H7 (cell line): ENCODE data around the gene HOXB7. TPM values are rescaled to one million over a fixed set of nuclear protein-coding genes. Genes with fewer than 3 reads are reported as not detected.
A peak's percentile ranks its signal among the peaks of the same experiment; 100 is the strongest.

Source experiments
- DNase-seq: peaks from one replicate; pipeline ENCODE4 v3.0.0; 2012
- H3K27me3 ChIP-seq: 2 replicates; pipeline ENCODE4 v1.6.0; 2011; ENCODE audit warnings: mild to moderate bottlenecking, low read length; ENCODE audit not compliant: control insufficient read depth, insufficient read depth
- H3K36me3 ChIP-seq: replicated peaks from 2 replicates; pipeline ENCODE4 v1.5.1; 2011; ENCODE audit warnings: low read length; ENCODE audit not compliant: control insufficient read depth, insufficient read depth
- H3K4me3 ChIP-seq: 2 replicates; pipeline ENCODE4 v1.5.1; 2011; ENCODE audit warnings: low read depth, mild to moderate bottlenecking, control low read depth, low read length, moderate library complexity; ENCODE audit not compliant: insufficient read depth
- total RNA-seq: library from RNA; depleted of rRNA; stranded (reverse); fragments of >200 nt; shearing (Covaris generic); gene quantifications from 2 replicates; pipeline ENCODE4 v1.2.3, GENCODE V29; 2014; rRNA removed

HOXB7 gene
- total RNA-seq, 1 experiment from 2014 or later, result 0.45 TPM

- Histone ChIP-seq H3K36me3 (no peaks in the 10 kb centered on the region), H3K27me3 (peaks cover 99% of the 10 kb centered on the region), H3K4me3 (no peak overlapping the region)
- DNase-seq, result peak; percentile 64
Observed at GRCh38 chr17:48561884-48562810, 48.7 kb downstream of the HOXB7 start.

- DNase-seq, result peak; percentile 61
- Histone ChIP-seq H3K27me3 (peaks cover 99% of the 10 kb centered on the region), H3K4me3 (no peak overlapping the region), H3K36me3 (no peaks in the 10 kb centered on the region)
Observed at GRCh38 chr17:48559840-48560817, 50.7 kb downstream of the HOXB7 start.

GRCh38 chr17:48559122-48559839 lies 51.5 kb downstream of the HOXB7 start:
- peaks cover 99% of the 10 kb centered on the region for H3K27me3 ChIP-seq
- H3K36me3 ChIP-seq, result no peaks in the 10 kb centered on the region
- H3K4me3 ChIP-seq, result no peak overlapping the region
- DNase-seq, result no peak

- H3K27me3 ChIP-seq, result peaks cover 99% of the 10 kb centered on the region
- DNase-seq, result no peak
- H3K4me3 ChIP-seq, result no peak overlapping the region
- H3K36me3 ChIP-seq, result no peaks in the 10 kb centered on the region
Observed at GRCh38 chr17:48558831-48559121, 52.0 kb downstream of the HOXB7 start.

GRCh38 chr17:48558057-48558830 lies 52.6 kb downstream of the HOXB7 start:
- no peaks in the 10 kb centered on the region for H3K36me3 ChIP-seq
- H3K4me3 ChIP-seq, result no peak overlapping the region
- peaks cover 99% of the 10 kb centered on the region for H3K27me3 ChIP-seq
- DNase-seq, result no peak

Other genes starting within 250 kb of the HOXB7 start
- not detected in 2 replicates for gene SKAP1, start 180.8 kb downstream of the HOXB7 start, total RNA-seq
- 4.5 and 6.4 TPM in 2 replicates for gene HOXB1, start 80.0 kb downstream of the HOXB7 start, total RNA-seq
- 11.8 and 16.1 TPM in 2 replicates for gene HOXB2, start 65.9 kb downstream of the HOXB7 start, total RNA-seq
- 0.03 TPM in 1 of 2 replicates, not detected in the other for gene HOXB4, start 32.7 kb downstream of the HOXB7 start, total RNA-seq
- gene HOXB3, start 20.8 kb downstream of the HOXB7 start, total RNA-seq, result 4.5 and 6.8 TPM in 2 replicates
- not detected in 2 replicates for gene HOXB5, start 17.2 kb downstream of the HOXB7 start, total RNA-seq
- not detected in 2 replicates for gene HOXB6, start 6.0 kb downstream of the HOXB7 start, total RNA-seq
- gene HOXB8, start 4.3 kb upstream of the HOXB7 start, total RNA-seq, result not detected in 2 replicates
- 0.04 TPM in 1 of 2 replicates, not detected in the other for gene HOXB9, start 15.3 kb upstream of the HOXB7 start, total RNA-seq
- gene PRAC1, start 111.5 kb upstream of the HOXB7 start, total RNA-seq, result 156 and 173 TPM in 2 replicates
- 40.8 and 40.9 TPM in 2 replicates for gene PRAC2, start 112.2 kb upstream of the HOXB7 start, total RNA-seq
- 7.9 and 11.1 TPM in 2 replicates for gene HOXB13, start 117.7 kb upstream of the HOXB7 start, total RNA-seq
- gene TTLL6, start 206.2 kb upstream of the HOXB7 start, total RNA-seq, result 2.1 and 2.6 TPM in 2 replicates
- gene CALCOCO2, start 220.0 kb upstream of the HOXB7 start, total RNA-seq, result 19.4 and 23.1 TPM in 2 replicates